NCI-H187 treated with DMSO at 0.1 percent for 48 hours (cell line): Measurements from ENCODE around the gene OXT.
"Not testable (repeated sequence)": the region's sequence is repeated elsewhere in the genome, so short reads cannot be mapped to it uniquely, and the experiment has no call there.

Source experiments
- DNase-seq: peaks from one replicate; lab custom pipeline; 2025; lab: John Stamatoyannopoulos, UW

Gene OXT

GRCh38 chr20:3109350-3110302 lies 38.2 kb downstream of the OXT start:
- DNase-seq = no peak

- no peak for DNase-seq
Measured at GRCh38 chr20:3111507-3111906, 40.1 kb downstream of the OXT start.

GRCh38 chr20:3111995-3112394 lies 40.6 kb downstream of the OXT start:
- DNase-seq = no peak

GRCh38 chr20:3115190-3116107 lies 44.0 kb downstream of the OXT start:
- DNase-seq = peak; percentile 32

DNA sequence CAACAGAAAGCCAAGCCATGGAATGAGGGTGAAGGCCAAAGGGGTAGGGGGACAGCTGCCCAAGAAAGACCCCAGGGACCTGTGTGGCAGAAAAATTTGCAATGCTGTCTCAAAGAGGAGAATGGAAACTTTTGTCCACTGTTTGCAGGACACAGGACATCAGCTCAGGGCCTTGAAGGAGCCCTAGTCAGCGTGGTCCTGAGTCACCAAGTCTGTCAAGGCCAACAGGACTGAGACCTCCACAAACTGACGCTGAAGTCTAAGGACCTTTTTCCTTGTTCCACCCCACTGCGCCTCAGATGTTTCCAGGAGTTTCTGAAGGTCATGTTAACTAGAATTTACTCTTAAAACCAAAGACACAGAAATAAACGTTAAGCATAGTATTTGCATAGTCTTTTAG lies 44.9 kb downstream of the OXT start:
- no peak for DNase-seq

- not testable (repeated sequence) for DNase-seq
Measured at GRCh38 chr20:3117839-3118379, 46.5 kb downstream of the OXT start.

DNA sequence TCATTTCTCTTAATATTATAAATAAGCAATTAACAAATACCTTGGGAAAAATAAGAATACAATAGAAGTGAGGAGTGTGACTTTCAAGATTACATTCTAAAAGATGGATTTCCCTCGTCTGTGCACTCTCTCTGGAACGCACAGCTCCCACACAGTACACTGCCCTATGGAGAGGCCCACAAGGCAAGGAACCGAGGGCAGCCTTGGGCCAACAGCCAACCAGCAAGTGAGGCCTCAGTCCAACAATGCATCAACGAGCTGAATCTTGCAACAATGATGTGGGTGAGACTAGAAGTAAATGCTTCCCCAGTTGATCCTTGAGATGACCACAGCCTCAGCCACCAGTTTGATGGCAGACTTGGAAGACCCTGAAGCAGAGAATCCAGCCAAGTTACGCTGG lies 47.6 kb downstream of the OXT start:
- no peak for DNase-seq

- no peak for DNase-seq
Measured at GRCh38 chr20:3121271-3121911, 50.0 kb downstream of the OXT start.
